Kidney (tissue), 14 donors: ENCODE data around the gene ZNF841. TPM values are rescaled to one million over a fixed set of nuclear protein-coding genes. Genes with fewer than 3 reads are reported as not detected.
A peak's percentile ranks its signal among the peaks of the same experiment; 100 is the strongest.

ENCODE experiments used
- DNase-seq, 5 donors: peaks; one replicate each; pipeline ENCODE4 v3.0.0-alpha.2; 2013 to 2020
- FAIRE-seq: peaks from 2 replicates; lab custom pipeline; 2012; peaks lifted over from hg19 to GRCh38; lab: Jason Lieb, UNC
- H3K27ac ChIP-seq, 2 donors: one replicate each; pipeline ENCODE4 v1.7.0; 2013; ENCODE audit warnings: low read depth in 2 of 2, low read length in 2 of 2, inconsistent platforms in 1 of 2
- H3K27me3 ChIP-seq: one replicate; pipeline ENCODE4 v1.7.1; 2013; ENCODE audit warnings: low read length, inconsistent platforms; ENCODE audit not compliant: control insufficient read depth, insufficient read depth
- H3K36me3 ChIP-seq, 3 donors: one replicate each; pipeline versions ENCODE4 v1.7.0 to v1.7.1; 2013; ENCODE audit warnings: low read length in 3 of 3, control low read depth in 1 of 3, inconsistent platforms in 1 of 3; ENCODE audit not compliant: insufficient read depth in 3 of 3, control insufficient read depth in 2 of 3
- H3K4me1 ChIP-seq, 3 donors: one replicate each; pipeline versions ENCODE4 v1.7.0 to v1.7.1; 2013; ENCODE audit warnings: low read length in 3 of 3, inconsistent platforms in 1 of 3, low read depth in 1 of 3; ENCODE audit not compliant: control insufficient read depth in 2 of 3, insufficient read depth in 2 of 3
- H3K4me3 ChIP-seq, 3 donors: one replicate each; pipeline versions ENCODE4 v1.7.0 to v1.8.1; 2013; ENCODE audit warnings: low read length in 3 of 3, control low read depth in 1 of 3, inconsistent platforms in 1 of 3
- H3K9ac ChIP-seq, 3 donors: one replicate each; pipeline versions ENCODE4 v1.7.0 to v1.7.1; 2013; ENCODE audit warnings: low read length in 3 of 3, control low read depth in 1 of 3, inconsistent platforms in 1 of 3
- H3K9me3 ChIP-seq, 3 donors: one replicate each; pipeline versions ENCODE4 v1.7.0 to v1.7.1; 2013; ENCODE audit warnings: low read length in 3 of 3, control low read depth in 1 of 3, inconsistent platforms in 1 of 3; ENCODE audit not compliant: control insufficient read depth in 2 of 3, insufficient read depth in 1 of 3
- CTCF ChIP-seq: IDR thresholded peaks from 3 replicates; pipeline ENCODE4 v1.5.1; 2012; ENCODE audit warnings: mild to moderate bottlenecking, moderate library complexity, borderline replicate concordance; ENCODE audit not compliant: insufficient read depth; ENCODE audit errors: extremely low read depth
- intact Hi-C: fragments of 100-400 bp; cut with DNase I; formaldehyde crosslinking; loops from one replicate; pipeline ENCODE4 v1.11.1; 2022
- polyA plus RNA-seq: library from polyadenylated mRNA; stranded (reverse); fragments of 350-450 nt; fragmentation: Illumina TruSeq; extraction: RNeasy Lipid Tissue Mini Kit (QIAGEN cat#74804); gene quantifications from one replicate; pipeline ENCODE4 v1.2.3, GENCODE V29; 2014; ENCODE audit warnings: low read depth, low replicate concordance; ENCODE audit not compliant: insufficient read depth
- total RNA-seq: library from RNA; stranded (reverse); fragmentation: NEBNext Ultra II Directional; extraction: Animal tissue kit (Norgen Biotek cat#: 25700); gene quantifications from one replicate; pipeline ENCODE4 v1.2.1, GENCODE V29; 2021
- donor health status: control.
- donor health status: control.
- donor health status: control.
- donor health status: control.
- donor health status: control.
- donor health status: DM: yes; HTN: yes; CAD: no.
- donor health status: Normal renal cell carcinoma (clear cell type).

ZNF841 gene
- total and polyA plus RNA-seq, 2 donors from 2014 or later, result 2.8 to 28.5 TPM

- intact Hi-C loops, result loop anchor here (10.0 kb wide), 1 partner anchor 96 kb away; no protein-coding TSS in a partner anchor
- FAIRE-seq (no peak), DNase-seq (peak in 4 of 5 donors; percentile 64 to 86 (median 78))
Observed at GRCh38 chr19:52138278-52138982, 42.9 kb upstream of the ZNF841 start.

GRCh38 chr19:52120286-52120685 lies 24.7 kb upstream of the ZNF841 start:
- Histone ChIP-seq H3K4me3 (no peak overlapping the region), H3K9me3 (peaks cover 30 to 67% (median 51%) of the 10 kb centered on the region in 3 donors), H3K9ac (no peak overlapping the region), H3K27me3 (no peaks in the 10 kb centered on the region), H3K27ac (no peak overlapping the region), H3K4me1 (no peaks in the 10 kb centered on the region), H3K36me3 (peaks cover 50 to 77% (median 52%) of the 10 kb centered on the region in 3 donors)
- intact Hi-C loops, result no loop called here
- no peak for TF ChIP-seq CTCF
- DNase-seq, result no peak
- FAIRE-seq, result no peak

More at GRCh38 chr19:52138278-52138982, 42.9 kb upstream of the ZNF841 start:
- peak overlapping the region; percentile 99 to 100 (median 99) for H3K9ac ChIP-seq
- peak overlapping the region; percentile 100 for H3K4me3 ChIP-seq
- TF ChIP-seq CTCF, result no peak
- H3K27me3 ChIP-seq, result no peaks in the 10 kb centered on the region
- H3K4me1 ChIP-seq, result peaks cover 0 to 13% (median 8%) of the 10 kb centered on the region in 3 donors
- H3K9me3 ChIP-seq, result peaks cover 0 to 6% (median 0%) of the 10 kb centered on the region in 3 donors
- H3K36me3 ChIP-seq, result peaks cover 0 to 2% (median 0%) of the 10 kb centered on the region in 3 donors
- peak overlapping the region; percentile 92 to 96 for H3K27ac ChIP-seq

- no peak for FAIRE-seq
Observed at GRCh38 chr19:52115526-52116053, 20.0 kb upstream of the ZNF841 start.

More at GRCh38 chr19:52115526-52116053, 20.0 kb upstream of the ZNF841 start:
- H3K9ac ChIP-seq, result no peak overlapping the region
- no peak for TF ChIP-seq CTCF
- H3K4me1 ChIP-seq, result no peaks in the 10 kb centered on the region
- H3K36me3 ChIP-seq, result peaks cover 31 to 45% (median 38%) of the 10 kb centered on the region in 3 donors
- intact Hi-C loops, result no loop called here
- no peak overlapping the region for H3K27ac ChIP-seq
- H3K27me3 ChIP-seq, result no peaks in the 10 kb centered on the region
- H3K9me3 ChIP-seq, result peaks cover 33 to 96% (median 69%) of the 10 kb centered on the region in 3 donors
- DNase-seq, result no peak
- H3K4me3 ChIP-seq, result peak overlapping the region in 2 of 3 donors; percentile 3 to 5
